ENCODE data around the gene LRRC43.

GRCh38 chr12:122158700-122159285 lies 24.1 kb upstream of the LRRC43 start:
- no peak for TF ChIP-seq POLR2A (IDR thresholded peaks at IDR 0.05)
- no peak for TF ChIP-seq CTCF (IDR thresholded peaks at IDR 0.05)
